GM19372 (cell line): Measurements from ENCODE around the gene BRPF3.

ENCODE experiments used
- ATAC-seq: cut with Tn5 transposase; IDR thresholded peaks from one replicate; pipeline ENCODE4 v1.9.1; 2021; ENCODE audit warnings: mild to moderate bottlenecking, low read depth, moderate library complexity; ENCODE audit not compliant: unreplicated experiment

Gene BRPF3

GRCh38 chr6:36266913-36267644, 70.5 kb downstream of the BRPF3 start:
- no peak for ATAC-seq

- ATAC-seq = no peak
These were observed 71.4 kb downstream of the BRPF3 start for GRCh38 chr6:36267731-36268477.

GRCh38 chr6:36268478-36269275, 72.1 kb downstream of the BRPF3 start:
- no peak for ATAC-seq

GRCh38 chr6:36269834-36270705, 73.5 kb downstream of the BRPF3 start, which contains the start of gene PNPLA1:
Gene PNPLA1 (plus strand): TSS chr6:36270060. CDS start chr6:36270460, 400 bp downstream.
- no peak for ATAC-seq

- ATAC-seq = no peak
These were observed 75.7 kb downstream of the BRPF3 start for GRCh38 chr6:36272234-36272633.

GRCh38 chr6:36273067-36273466, 76.5 kb downstream of the BRPF3 start:
- ATAC-seq = no peak

- no peak for ATAC-seq
These were observed 77.4 kb downstream of the BRPF3 start for GRCh38 chr6:36273802-36274514.

- ATAC-seq = no peak
These were observed 80.3 kb downstream of the BRPF3 start for GRCh38 chr6:36276581-36277536.

- ATAC-seq = no peak
These were observed 81.5 kb downstream of the BRPF3 start for GRCh38 chr6:36277946-36278470.

- ATAC-seq = no peak
These were observed 83.9 kb downstream of the BRPF3 start for GRCh38 chr6:36280467-36280866.

GRCh38 chr6:36280983-36281382, 84.4 kb downstream of the BRPF3 start:
- ATAC-seq = no peak
